Muscle of back (tissue), 11 donors: Measurements from ENCODE around the gene DHX58. TPM values are rescaled to one million over a fixed set of nuclear protein-coding genes. Genes with fewer than 3 reads are reported as not detected.

ENCODE experiments used
- DNase-seq, 3 donors: peaks; one replicate each; pipeline versions ENCODE4 v3.0.0 to v3.0.0-alpha.2; 2013
- polyA plus RNA-seq, 10 donors: library from polyadenylated mRNA; unstranded; fragments of 120-200 nt; gene quantifications; one replicate each; pipeline ENCODE4 v1.2.1, GENCODE V29; 2013; ENCODE audit not compliant: insufficient read length in 10 of 10

The DHX58 gene
- polyA plus RNA-seq, 10 donors: 3.7 to 8.7 (median 5.2) TPM

DNA sequence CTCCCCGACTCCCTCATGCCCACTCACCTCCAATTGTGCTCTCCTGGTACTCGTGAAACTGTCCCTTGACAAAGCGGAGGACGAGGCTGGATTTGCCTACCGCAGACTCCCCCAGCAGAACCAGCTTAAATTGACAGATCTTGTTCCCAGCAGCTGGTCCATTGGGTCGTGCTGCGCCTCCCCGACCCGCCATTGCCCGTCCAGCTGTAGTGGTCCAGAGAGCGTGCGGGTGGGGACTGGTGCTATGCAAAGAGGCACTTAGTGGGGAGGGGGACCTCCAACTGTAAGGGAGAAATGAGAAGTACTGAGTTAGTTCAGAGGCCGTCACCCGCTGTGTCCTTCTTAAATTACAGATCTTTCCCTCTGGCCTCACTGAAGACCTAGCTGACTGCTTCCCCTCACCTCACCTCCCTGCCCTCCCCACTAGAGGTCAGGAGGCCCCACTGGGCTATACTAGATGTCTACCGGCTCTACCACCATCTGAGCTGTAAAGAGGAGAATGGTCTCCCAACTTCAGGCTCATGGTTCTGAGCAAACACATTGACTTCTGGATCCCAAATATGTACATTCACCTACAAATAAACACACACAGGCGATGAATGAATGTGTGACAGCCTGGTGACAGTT lies 17.9 kb upstream of the DHX58 start:
- DNase-seq: no peak

- no peak for DNase-seq
These were observed 16.8 kb upstream of the DHX58 start for GRCh38 chr17:42129109-42129837.

DNA sequence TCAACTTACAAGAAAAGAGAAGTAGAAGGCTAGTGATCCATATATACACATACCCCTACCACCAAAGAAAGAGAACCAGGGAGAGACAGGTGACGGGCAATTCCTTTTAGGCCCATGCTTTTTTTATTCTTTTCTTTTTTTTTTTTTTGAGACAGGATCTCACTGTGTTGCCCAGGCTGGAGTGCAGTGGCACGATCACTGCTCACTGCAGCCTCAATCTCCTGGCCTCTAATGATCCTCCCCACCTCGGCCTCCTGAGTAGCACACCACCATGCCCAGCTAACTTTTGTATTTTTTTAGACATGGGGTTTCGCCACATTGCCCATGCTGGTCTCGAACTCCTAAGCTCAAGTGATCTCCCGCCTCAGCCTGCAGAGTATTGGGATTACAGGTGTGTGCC lies 14.9 kb upstream of the DHX58 start:
- no peak for DNase-seq

DNA sequence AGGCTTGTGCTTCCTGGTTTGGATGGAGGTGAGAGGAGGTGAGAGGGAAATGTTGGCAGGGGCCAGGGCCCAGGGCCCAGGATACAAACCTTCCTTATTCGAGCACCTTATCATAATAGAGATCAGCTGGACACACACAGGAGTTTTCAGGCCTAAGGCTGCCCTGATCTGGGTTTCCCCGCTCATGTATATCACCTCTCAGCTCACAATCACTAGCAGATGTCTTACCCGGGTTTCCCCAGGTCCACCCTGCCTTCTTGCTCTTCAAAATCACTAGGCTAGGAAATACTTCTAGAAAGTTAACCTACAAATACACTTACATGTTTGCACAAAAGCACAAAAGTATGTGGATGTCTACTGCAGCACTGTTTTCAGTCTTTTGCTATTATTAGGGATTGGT lies 14.3 kb upstream of the DHX58 start:
- no peak for DNase-seq

DNA sequence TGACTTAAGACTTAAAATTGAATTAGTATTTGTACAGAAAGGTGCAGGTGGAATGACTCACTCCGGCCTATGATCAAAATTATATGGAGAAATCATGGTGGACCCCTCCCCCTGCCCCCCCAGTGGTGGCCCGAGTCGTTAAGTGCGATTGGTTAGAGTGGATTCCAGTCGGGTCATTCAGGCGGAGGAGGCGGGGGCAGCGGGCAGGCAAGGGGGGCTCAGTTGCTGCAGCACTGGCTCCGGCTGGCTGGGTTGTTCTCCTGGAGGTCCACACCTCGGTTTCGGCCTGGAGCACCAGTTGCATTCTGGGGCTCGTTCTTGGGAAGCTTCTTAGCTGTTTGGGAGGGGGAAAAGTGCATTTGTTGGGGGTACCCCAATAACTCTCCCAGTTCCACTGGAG lies 13.1 kb upstream of the DHX58 start:
- DNase-seq: no peak

- DNase-seq: no peak
These were observed 11.7 kb upstream of the DHX58 start for GRCh38 chr17:42124256-42124655.

GRCh38 chr17:42122371-42123303 lies 10.1 kb upstream of the DHX58 start, which contains the start of gene HSPB9:
Gene HSPB9, plus strand, starts transcription at chr17:42122804. Its CDS starts 47 bp downstream, at chr17:42122851.
- DNase-seq: peak; percentile 26 to 77 (median 62)

DNA sequence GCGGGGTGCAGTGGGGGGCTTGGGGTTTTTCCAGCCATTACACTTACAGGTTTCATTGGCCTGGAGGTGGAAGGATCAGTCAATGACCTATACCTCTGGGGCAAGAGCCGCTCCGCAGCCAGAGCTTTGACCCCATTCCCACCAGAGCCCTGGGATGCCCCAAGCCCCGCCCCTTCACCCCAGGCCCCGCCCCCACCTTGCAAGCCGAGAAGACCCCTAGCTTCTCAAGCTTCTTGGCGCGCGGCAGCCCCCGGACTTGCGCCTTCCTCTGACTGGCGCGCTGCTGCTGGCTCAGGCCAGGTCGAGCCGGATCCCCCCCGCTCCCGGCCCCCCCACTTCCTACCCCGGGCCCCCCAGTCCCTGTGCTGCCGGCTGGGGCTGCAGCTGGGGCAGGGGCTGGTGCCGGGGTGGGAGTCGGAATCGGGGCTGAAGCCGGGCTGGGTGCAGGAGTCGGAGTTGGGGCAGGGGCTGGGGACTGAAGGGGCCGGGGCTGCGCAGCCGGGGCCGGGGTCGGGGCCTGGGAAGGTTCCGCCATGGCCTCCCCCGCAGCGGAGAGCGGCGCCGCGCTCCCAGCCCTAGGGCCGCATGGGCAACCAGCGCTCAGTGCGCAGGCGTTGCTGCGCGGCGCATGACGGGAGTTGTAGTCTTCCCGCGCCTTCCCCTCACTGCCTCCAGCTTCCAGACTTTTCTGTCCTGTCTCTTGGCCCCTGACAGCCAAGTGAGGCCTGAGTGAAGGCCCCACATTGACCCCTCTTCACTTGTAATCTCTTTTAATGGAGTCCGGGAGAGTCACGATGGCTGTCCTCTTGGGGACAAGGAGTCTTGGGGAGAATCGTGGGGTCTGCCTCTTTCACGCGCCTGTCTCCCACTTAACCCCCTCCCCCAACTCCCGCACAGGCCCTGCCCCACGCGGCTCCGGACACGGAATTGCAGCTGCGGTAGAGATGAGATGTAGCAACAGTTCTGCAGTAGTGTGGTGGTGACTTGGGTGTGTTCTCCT lies 8.6 kb upstream of the DHX58 start, which contains the start of gene KAT2A:
Gene KAT2A, minus strand, starts transcription at position 598 of the 1,000 bp plus-strand sequence. Its CDS starts 63 bp downstream, at position 535.
- peak; percentile 81 to 95 (median 92) for DNase-seq

GRCh38 chr17:42120161-42120769 lies 7.8 kb upstream of the DHX58 start:
- DNase-seq: no peak

DNA sequence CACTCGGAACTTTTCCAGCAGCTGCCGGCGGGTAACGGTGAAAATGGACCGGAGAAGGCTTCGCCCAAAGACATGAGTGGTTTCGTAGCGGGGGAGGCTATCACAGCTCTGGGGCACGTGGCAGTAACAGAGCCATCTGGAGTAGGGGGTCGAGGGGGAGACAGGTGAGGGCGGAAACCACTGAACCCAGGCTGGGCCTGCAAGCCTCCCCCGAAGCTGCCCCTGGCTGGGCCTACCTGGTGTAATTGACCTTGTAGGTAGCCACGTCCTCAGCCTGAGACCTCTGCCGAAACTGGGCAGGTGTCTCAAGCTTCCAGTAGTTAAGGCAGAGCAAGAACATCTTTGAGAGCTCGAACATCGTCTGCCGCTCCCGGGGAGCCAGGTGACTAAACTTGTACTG lies 6.8 kb upstream of the DHX58 start:
- DNase-seq: no peak

- no peak for DNase-seq
These were observed 6.0 kb upstream of the DHX58 start for GRCh38 chr17:42118545-42118944.

- DNase-seq: no peak
These were observed 5.6 kb upstream of the DHX58 start for GRCh38 chr17:42118126-42118510.

DNA sequence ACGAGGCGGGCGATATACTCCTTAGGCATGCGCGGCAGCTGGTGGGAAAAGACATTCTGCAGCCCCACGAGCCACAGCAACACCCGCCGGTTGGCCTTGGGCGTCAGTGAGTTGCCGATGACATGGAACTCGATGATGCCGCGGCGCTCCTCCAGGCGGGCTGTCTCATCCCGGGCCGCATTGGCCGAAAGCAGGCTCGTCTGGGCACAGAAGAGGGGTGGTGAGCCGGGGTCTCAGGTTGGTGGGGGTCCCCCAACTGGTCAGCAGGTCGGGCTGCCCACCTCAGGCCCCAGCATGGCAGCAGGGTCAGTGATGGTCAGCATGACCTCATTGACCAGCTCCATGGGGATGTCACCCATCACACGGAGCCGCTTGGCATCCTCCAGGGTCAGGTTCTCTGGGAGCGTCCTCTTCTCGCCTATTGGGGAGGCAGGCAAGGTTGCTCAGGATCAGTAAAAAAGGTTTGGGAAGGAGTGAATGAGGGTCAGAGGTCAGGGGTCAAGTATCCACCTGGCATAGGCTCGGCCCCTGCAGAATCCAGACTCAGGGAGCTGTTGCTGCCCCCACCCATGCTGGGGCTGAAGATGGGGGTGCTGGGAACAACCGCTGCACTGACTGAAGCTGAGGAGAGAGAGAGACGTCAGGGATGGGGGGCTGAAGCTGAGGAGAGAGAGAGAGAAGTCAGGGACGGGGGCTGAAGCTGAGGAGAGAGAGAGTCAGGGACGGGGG lies 5.0 kb upstream of the DHX58 start:
- DNase-seq: no peak

GRCh38 chr17:42116705-42117396 lies 4.3 kb upstream of the DHX58 start:
- DNase-seq: peak; percentile 70 to 89 (median 80)

- no peak for DNase-seq
These were observed 1.6 kb upstream of the DHX58 start for GRCh38 chr17:42114118-42114517.

DNA sequence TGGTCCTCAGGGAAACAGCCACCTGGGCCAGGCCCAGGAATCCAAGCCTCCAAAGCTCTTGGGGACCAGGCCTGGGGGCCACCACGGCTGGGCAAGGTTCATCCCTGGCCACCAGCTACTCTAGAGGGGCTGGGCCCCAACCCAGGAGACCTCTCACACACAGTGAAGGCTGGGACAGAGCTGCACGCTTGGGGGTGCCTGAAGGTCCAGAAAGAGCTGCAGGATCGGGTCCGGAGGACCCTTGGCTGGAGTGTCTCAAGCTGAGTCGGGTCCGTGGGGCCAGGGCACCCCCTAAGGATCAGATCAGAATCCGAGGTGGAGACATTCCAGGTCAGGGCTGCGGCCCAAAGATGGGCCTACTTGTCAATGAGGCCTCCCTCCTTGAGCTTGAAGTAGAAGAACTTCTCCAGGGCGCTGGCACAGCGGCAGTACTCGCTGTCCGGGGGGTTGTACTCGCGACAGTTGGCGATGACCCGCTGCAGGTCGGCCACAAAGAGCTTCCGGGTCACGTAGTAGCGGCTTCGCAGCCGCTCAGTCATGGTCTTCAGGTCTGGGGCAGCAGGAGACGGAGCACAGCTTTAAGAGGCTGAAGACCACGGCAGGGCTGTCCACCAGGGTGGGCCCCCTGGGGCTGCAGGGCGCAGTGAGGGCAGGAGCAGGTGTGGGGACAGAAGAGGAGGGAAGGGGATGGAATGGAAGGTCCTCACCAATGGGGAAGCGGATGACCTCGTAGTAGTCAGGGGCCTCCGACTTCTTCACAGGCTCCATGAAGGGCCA lies 967 bp upstream of the DHX58 start:
- no peak for DNase-seq

GRCh38 chr17:42111871-42112551 lies 503 bp downstream of the DHX58 start:
- DNase-seq: peak in 1 of 3 donors; percentile 35

DNA sequence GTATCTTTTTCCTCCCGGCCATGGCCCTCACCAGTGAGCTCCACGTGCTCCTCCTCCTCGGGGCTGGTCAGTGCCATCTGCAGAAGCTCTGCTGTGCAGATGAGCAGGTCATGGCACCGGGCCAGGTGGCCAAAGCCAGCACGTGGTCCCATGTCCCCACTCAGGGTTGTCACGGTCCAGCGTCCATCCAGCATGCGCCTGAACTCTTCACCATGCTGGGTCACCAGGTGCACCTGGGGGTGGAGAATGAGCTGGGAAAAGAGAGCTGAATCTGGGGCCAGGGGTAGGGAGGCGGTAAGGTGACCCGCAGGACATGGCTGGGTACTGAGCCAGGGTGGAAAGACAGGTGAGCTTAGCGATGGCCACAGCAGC lies 1.3 kb downstream of the DHX58 start:
- DNase-seq: no peak
